HepG2 (cell line): ENCODE measurements around the gene C19orf73. TPM values are rescaled to one million over a fixed set of nuclear protein-coding genes. Genes with fewer than 3 reads are reported as not detected.

Source experiments
- ASH2L ChIP-seq: fragments of 300-600, 200-600 bp; sonication (generic); IDR thresholded peaks from 2 replicates; pipeline ENCODE4 v1.7.0; 2017; ENCODE audit warnings: low read depth, mild to moderate bottlenecking, moderate library complexity, mixed read lengths, low read length; ENCODE audit not compliant: insufficient read length
- DNMT1 ChIP-seq: sonication (generic); formaldehyde crosslinking; IDR thresholded peaks from 2 replicates; pipeline ENCODE4 v1.5.1; 2020; ENCODE audit warnings: mild to moderate bottlenecking, missing genetic modification reagents
- FOXO1 ChIP-seq: sonication (generic); formaldehyde crosslinking; IDR thresholded peaks from 2 replicates; pipeline ENCODE4 v1.4.0; 2020; ENCODE audit warnings: missing genetic modification reagents
- MXD4 ChIP-seq: IDR thresholded peaks from 2 replicates; pipeline ENCODE4 v1.6.1; 2016; ENCODE audit warnings: mild to moderate bottlenecking, missing biosample characterization, missing genetic modification reagents
- PHF20 ChIP-seq: sonication (generic); formaldehyde crosslinking; IDR thresholded peaks from 2 replicates; pipeline ENCODE4 v1.5.0; 2020; ENCODE audit warnings: mild to moderate bottlenecking, missing genetic modification reagents
- PRMT3 ChIP-seq: sonication (generic); formaldehyde crosslinking; IDR thresholded peaks from 2 replicates; pipeline ENCODE4 v1.8.1; 2022; ENCODE audit warnings: low read depth, mild to moderate bottlenecking, moderate library complexity, missing genetic modification reagents, borderline replicate concordance
- PRPF4 ChIP-seq: fragments of 200-400 bp; formaldehyde crosslinking; IDR thresholded peaks from 2 replicates; pipeline ENCODE4 v1.6.1; 2016; ENCODE audit warnings: low read length, low read depth; ENCODE audit not compliant: poor library complexity, severe bottlenecking
- SIX1 ChIP-seq: sonication (generic); formaldehyde crosslinking; IDR thresholded peaks from 2 replicates; pipeline ENCODE4 v1.4.0; 2020; ENCODE audit warnings: missing genetic modification reagents, borderline replicate concordance
- ZBTB7B ChIP-seq: sonication (generic); formaldehyde crosslinking; IDR thresholded peaks from 2 replicates; pipeline ENCODE4 v1.4.0; 2020; ENCODE audit warnings: missing genetic modification reagents
- ZNF121 ChIP-seq: sonication (generic); formaldehyde crosslinking; IDR thresholded peaks from 2 replicates; pipeline ENCODE4 v1.5.0; 2020; ENCODE audit warnings: mild to moderate bottlenecking, missing genetic modification reagents
- polyA plus RNA-seq, 8 experiments: library from polyadenylated mRNA; depleted of rRNA in 3 of 8; stranded (reverse) in 7 of 8; unstranded in 1 of 8; fragments of >200 nt; fragmentation: Illumina TruSeq in 4 of 8; extraction: Trizol in 4 of 8; gene quantifications; 2 replicates each; pipeline versions ENCODE4 v1.2.1 to v1.2.3, GENCODE V29; 2011 to 2016; ENCODE audit warnings: low read depth in 4 of 8, missing spikeins in 1 of 8, mixed read lengths in 1 of 8; ENCODE audit not compliant: insufficient read depth in 1 of 8
- total RNA-seq, 5 experiments: library from RNA; depleted of rRNA; stranded (reverse); fragments of >200 nt; fragmentation: Illumina TruSeq; extraction: Trizol; gene quantifications; 2 replicates each; pipeline ENCODE4 v1.2.3, GENCODE V29; 2016; ENCODE audit warnings: low read depth in 1 of 5
- TF ChIP-seq, protein P1 (sequence below): conservative IDR thresholded peaks from 2 replicates; pipeline ENCODE4 v1.6.1; 2018; ENCODE audit warnings: missing genetic modification reagents
- TF ChIP-seq, protein P2 (sequence below), 2 experiments: fragments of 450-650 bp in 1 of 2; sonication (generic) in 1 of 2; formaldehyde crosslinking; IDR thresholded peaks; 2 replicates each; pipeline versions ENCODE4 v1.5.0 to v1.8.0; 2020 to 2022; ENCODE audit warnings: mild to moderate bottlenecking in 1 of 2, missing genetic modification reagents in 1 of 2
- TF ChIP-seq, protein P3 (sequence below): sonication (generic); formaldehyde crosslinking; IDR thresholded peaks from 2 replicates; pipeline ENCODE4 v1.9.0; 2021; ENCODE audit warnings: missing genetic modification reagents, mild to moderate bottlenecking, borderline replicate concordance
- TF ChIP-seq, protein P4 (sequence below): sonication (generic); formaldehyde crosslinking; IDR thresholded peaks from 2 replicates; pipeline ENCODE4 v1.5.0; 2020; ENCODE audit warnings: mild to moderate bottlenecking, missing genetic modification reagents, borderline replicate concordance
- TF ChIP-seq, protein P5 (sequence below): sonication (generic); formaldehyde crosslinking; IDR thresholded peaks from 2 replicates; pipeline ENCODE4 v1.9.0; 2022; ENCODE audit warnings: missing genetic modification reagents, mild to moderate bottlenecking, borderline replicate concordance
- TF ChIP-seq, protein P6 (sequence below): sonication (generic); formaldehyde crosslinking; IDR thresholded peaks from 2 replicates; pipeline ENCODE4 v1.4.0; 2020; ENCODE audit warnings: missing genetic modification reagents, low read depth, mild to moderate bottlenecking, borderline replicate concordance

C19orf73 gene
- total and polyA plus RNA-seq, 2 of the 13 experiments (the other 11 are each of a cell fraction or from before 2014, with no cell fraction given), result 1.4 to 1.5 TPM

DNA sequence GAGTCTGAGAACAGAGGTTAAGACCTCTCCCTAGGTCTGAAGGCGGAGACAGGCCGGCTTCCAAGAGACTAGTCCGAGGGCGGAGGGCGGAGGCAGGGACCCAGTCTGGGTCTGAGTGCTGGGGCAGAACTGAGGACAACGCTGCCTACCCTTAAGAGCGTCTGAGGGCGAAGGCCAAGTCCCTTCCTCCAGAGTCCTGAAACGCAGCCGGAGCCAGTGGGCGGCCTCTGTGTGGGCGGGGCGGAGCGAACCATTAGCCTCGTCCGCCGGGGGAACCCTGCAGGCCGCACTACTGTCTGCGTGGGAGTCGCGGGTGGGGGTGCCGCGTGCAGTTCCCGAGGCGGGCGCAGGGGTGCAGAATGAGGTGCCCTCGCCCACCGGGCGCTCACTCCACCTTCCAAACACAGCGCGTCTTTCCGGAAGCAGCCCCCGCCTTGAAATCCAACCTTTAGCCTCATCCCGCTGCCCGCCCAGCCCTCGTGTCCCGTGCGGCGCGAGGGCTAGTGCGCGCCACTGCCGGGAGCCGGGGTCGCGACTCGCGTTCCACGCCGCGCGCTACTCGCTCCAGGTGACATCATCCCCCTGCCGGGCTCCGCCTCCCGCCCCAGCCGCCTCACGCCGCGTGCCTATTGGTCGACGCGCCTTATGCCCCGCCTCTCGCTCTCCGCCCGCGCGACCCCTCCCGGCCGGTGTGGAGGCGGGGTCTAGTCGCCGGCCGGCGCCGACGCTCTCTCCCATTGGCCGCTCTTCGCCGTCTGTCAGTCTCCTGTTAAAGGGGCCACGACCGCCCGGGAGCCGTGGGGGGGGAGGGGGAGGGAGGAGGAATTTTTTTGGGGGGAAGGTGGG, at the start of gene C19orf73 (continued):
- TF ChIP-seq, protein P1, sequence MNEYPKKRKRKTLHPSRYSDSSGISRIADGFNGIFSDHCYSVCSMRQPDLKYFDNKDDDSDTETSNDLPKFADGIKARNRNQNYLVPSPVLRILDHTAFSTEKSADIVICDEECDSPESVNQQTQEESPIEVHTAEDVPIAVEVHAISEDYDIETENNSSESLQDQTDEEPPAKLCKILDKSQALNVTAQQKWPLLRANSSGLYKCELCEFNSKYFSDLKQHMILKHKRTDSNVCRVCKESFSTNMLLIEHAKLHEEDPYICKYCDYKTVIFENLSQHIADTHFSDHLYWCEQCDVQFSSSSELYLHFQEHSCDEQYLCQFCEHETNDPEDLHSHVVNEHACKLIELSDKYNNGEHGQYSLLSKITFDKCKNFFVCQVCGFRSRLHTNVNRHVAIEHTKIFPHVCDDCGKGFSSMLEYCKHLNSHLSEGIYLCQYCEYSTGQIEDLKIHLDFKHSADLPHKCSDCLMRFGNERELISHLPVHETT (CRISPR knock-in tag), result peak; percentile 57; the same call in 1 of the 2 replicates
- TF ChIP-seq PRPF4 (no peak), DNMT1 (CRISPR knock-in tag) (no peak), PRMT3 (no peak; the same call in 1 of the 2 replicates), ZBTB7B (CRISPR knock-in tag) (peak; percentile 69; the same call in 1 of the 2 replicates), FOXO1 (no peak), ZNF121 (CRISPR knock-in tag) (no peak), PHF20 (CRISPR knock-in tag) (0 out of 2 replicates have a peak, but pooled peaks have one; percentile 21), MXD4 (CRISPR knock-in tag) (peak; percentile 74), ASH2L (peak; percentile 64), SIX1 (CRISPR knock-in tag) (no peak)
- TF ChIP-seq, protein P2, sequence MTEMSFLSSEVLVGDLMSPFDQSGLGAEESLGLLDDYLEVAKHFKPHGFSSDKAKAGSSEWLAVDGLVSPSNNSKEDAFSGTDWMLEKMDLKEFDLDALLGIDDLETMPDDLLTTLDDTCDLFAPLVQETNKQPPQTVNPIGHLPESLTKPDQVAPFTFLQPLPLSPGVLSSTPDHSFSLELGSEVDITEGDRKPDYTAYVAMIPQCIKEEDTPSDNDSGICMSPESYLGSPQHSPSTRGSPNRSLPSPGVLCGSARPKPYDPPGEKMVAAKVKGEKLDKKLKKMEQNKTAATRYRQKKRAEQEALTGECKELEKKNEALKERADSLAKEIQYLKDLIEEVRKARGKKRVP (CRISPR knock-in tag; IDR thresholded peaks at IDR 0.05), result peak in 1 of 2 experiments; percentile 65; a peak in 1 of 4 replicates
- TF ChIP-seq, protein P3, sequence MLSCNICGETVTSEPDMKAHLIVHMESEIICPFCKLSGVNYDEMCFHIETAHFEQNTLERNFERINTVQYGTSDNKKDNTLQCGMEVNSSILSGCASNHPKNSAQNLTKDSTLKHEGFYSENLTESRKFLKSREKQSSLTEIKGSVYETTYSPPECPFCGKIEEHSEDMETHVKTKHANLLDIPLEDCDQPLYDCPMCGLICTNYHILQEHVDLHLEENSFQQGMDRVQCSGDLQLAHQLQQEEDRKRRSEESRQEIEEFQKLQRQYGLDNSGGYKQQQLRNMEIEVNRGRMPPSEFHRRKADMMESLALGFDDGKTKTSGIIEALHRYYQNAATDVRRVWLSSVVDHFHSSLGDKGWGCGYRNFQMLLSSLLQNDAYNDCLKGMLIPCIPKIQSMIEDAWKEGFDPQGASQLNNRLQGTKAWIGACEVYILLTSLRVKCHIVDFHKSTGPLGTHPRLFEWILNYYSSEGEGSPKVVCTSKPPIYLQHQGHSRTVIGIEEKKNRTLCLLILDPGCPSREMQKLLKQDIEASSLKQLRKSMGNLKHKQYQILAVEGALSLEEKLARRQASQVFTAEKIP (CRISPR knock-in tag), result no peak
- TF ChIP-seq, protein P4, sequence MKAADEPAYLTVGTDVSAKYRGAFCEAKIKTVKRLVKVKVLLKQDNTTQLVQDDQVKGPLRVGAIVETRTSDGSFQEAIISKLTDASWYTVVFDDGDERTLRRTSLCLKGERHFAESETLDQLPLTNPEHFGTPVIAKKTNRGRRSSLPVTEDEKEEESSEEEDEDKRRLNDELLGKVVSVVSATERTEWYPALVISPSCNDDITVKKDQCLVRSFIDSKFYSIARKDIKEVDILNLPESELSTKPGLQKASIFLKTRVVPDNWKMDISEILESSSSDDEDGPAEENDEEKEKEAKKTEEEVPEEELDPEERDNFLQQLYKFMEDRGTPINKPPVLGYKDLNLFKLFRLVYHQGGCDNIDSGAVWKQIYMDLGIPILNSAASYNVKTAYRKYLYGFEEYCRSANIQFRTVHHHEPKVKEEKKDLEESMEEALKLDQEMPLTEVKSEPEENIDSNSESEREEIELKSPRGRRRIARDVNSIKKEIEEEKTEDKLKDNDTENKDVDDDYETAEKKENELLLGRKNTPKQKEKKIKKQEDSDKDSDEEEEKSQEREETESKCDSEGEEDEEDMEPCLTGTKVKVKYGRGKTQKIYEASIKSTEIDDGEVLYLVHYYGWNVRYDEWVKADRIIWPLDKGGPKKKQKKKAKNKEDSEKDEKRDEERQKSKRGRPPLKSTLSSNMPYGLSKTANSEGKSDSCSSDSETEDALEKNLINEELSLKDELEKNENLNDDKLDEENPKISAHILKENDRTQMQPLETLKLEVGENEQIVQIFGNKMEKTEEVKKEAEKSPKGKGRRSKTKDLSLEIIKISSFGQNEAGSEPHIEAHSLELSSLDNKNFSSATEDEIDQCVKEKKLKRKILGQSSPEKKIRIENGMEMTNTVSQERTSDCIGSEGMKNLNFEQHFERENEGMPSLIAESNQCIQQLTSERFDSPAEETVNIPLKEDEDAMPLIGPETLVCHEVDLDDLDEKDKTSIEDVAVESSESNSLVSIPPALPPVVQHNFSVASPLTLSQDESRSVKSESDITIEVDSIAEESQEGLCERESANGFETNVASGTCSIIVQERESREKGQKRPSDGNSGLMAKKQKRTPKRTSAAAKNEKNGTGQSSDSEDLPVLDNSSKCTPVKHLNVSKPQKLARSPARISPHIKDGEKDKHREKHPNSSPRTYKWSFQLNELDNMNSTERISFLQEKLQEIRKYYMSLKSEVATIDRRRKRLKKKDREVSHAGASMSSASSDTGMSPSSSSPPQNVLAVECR, result peak; percentile 84
- TF ChIP-seq, protein P5, sequence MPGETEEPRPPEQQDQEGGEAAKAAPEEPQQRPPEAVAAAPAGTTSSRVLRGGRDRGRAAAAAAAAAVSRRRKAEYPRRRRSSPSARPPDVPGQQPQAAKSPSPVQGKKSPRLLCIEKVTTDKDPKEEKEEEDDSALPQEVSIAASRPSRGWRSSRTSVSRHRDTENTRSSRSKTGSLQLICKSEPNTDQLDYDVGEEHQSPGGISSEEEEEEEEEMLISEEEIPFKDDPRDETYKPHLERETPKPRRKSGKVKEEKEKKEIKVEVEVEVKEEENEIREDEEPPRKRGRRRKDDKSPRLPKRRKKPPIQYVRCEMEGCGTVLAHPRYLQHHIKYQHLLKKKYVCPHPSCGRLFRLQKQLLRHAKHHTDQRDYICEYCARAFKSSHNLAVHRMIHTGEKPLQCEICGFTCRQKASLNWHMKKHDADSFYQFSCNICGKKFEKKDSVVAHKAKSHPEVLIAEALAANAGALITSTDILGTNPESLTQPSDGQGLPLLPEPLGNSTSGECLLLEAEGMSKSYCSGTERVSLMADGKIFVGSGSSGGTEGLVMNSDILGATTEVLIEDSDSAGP (CRISPR knock-in tag), result peak; percentile 99
- TF ChIP-seq, protein P6, sequence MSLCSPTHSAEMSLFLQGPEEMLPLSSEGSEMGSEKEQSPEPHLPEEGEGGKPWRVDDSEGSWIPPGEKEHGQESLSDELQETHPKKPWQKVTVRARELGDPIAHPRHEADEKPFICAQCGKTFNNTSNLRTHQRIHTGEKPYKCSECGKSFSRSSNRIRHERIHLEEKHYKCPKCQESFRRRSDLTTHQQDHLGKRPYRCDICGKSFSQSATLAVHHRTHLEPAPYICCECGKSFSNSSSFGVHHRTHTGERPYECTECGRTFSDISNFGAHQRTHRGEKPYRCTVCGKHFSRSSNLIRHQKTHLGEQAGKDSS (CRISPR knock-in tag), result peak; percentile 79
